PC-3 (cell line): ENCODE data around the gene KCNH5. TPM values are rescaled to one million over a fixed set of nuclear protein-coding genes. Genes with fewer than 3 reads are reported as not detected.

Experiments
- ATAC-seq: fragments of 200-7000 bp; cut with Tn5 transposase; 2 replicates; pipeline ENCODE4 v1.9.1; 2020; ENCODE audit warnings: mild to moderate bottlenecking, moderate library complexity
- BruUV-seq: library from RNA; stranded (reverse); fragments of 400-500 nt; replicated peaks from 2 replicates; lab custom pipeline; 2021; lab: Mats Ljungman, UMichigan
- CTCF ChIA-PET: fragments of 300-600 bp; sonication (Branson Sonifier 250); formaldehyde crosslinking; loops from one replicate; lab custom pipeline; 2022; ENCODE audit warnings: antibody characterized with exemption; lab: Charles Lee
- POLR2A ChIA-PET: fragments of 300-600 bp; sonication (Branson Sonifier 250); formaldehyde crosslinking; loops from one replicate; lab custom pipeline; 2022; ENCODE audit warnings: antibody characterized with exemption; ENCODE audit not compliant: unreplicated experiment; lab: Charles Lee
- DNase-seq: peaks from one replicate; pipeline ENCODE4 v3.0.0-alpha.2; 2015
- H2AFZ ChIP-seq: fragments of 300-600 bp; sonication (generic); 2 replicates; pipeline ENCODE4 v1.6.0; 2016; ENCODE audit warnings: antibody characterized with exemption, low read length
- H3F3A ChIP-seq: fragments of 300-600 bp; sonication (generic); one replicate; pipeline ENCODE4 v1.6.0; 2017; ENCODE audit warnings: antibody characterized with exemption, low read length, control low read depth, mild to moderate bottlenecking; ENCODE audit not compliant: unreplicated experiment
- H3K27ac ChIP-seq: fragments of 300-600 bp; sonication (generic); 2 replicates; pipeline ENCODE4 v1.5.1; 2016; ENCODE audit warnings: mild to moderate bottlenecking, low read length
- H3K27me3 ChIP-seq: fragments of 300-600 bp; sonication (generic); 2 replicates; pipeline ENCODE4 v1.6.1; 2016; ENCODE audit warnings: low read length, mixed read lengths
- H3K36me3 ChIP-seq: fragments of 300-600 bp; sonication (generic); 2 replicates; pipeline ENCODE4 v1.6.1; 2016; ENCODE audit warnings: low read depth, mixed run types, low read length, mixed read lengths
- H3K4me1 ChIP-seq: fragments of 300-600 bp; sonication (generic); 2 replicates; pipeline ENCODE4 v1.5.1; 2016; ENCODE audit warnings: low read length; ENCODE audit not compliant: insufficient read depth
- H3K4me2 ChIP-seq: fragments of 300-600 bp; sonication (generic); 2 replicates; pipeline ENCODE4 v1.6.0; 2016; ENCODE audit warnings: low read length
- H3K4me3 ChIP-seq: fragments of 300-600 bp; sonication (generic); 2 replicates; pipeline ENCODE4 v1.5.1; 2016; ENCODE audit warnings: mild to moderate bottlenecking, low read length, mixed read lengths
- H3K79me2 ChIP-seq: fragments of 300-600 bp; sonication (generic); 2 replicates; pipeline ENCODE4 v1.6.1; 2017; ENCODE audit warnings: low read length, mixed read lengths
- H3K9ac ChIP-seq: fragments of 300-600 bp; sonication (generic); 2 replicates; pipeline ENCODE4 v1.6.0; 2016; ENCODE audit warnings: mild to moderate bottlenecking, low read length
- H3K9me2 ChIP-seq: fragments of 300-600 bp; sonication (generic); replicated peaks from 2 replicates; pipeline ENCODE4 v1.6.1; 2016; ENCODE audit warnings: mixed run types, low read length, mixed read lengths
- H3K9me3 ChIP-seq: fragments of 300-600 bp; sonication (generic); 2 replicates; pipeline ENCODE4 v1.6.1; 2016; ENCODE audit warnings: low read length, mixed read lengths
- H4K20me1 ChIP-seq: fragments of 300-600 bp; sonication (generic); 2 replicates; pipeline ENCODE4 v1.6.1; 2016; ENCODE audit warnings: low read length, mixed read lengths
- EZH2 ChIP-seq: fragments of 300-600 bp; sonication (generic); IDR thresholded peaks from one replicate; pipeline ENCODE4 v1.6.1; 2017; ENCODE audit warnings: antibody characterized with exemption, mild to moderate bottlenecking, low read length; ENCODE audit not compliant: unreplicated experiment
- EZH2phosphoT487 ChIP-seq: fragments of 300-600 bp; sonication (generic); IDR thresholded peaks from 2 replicates; pipeline ENCODE4 v1.6.1; 2018; ENCODE audit warnings: mild to moderate bottlenecking, antibody characterized with exemption, low read length, borderline replicate concordance
- intact Hi-C: fragments of 100-400 bp; cut with micrococcal nuclease; formaldehyde crosslinking; loops from 2 replicates; pipeline ENCODE4 v1.9.0; 2023
- total RNA-seq: library from RNA; depleted of rRNA; stranded (reverse); fragments of >200 nt; gene quantifications from 2 replicates; pipeline ENCODE4 v1.2.3, GENCODE V29; 2014
- TF ChIP-seq, protein P1 (sequence below): fragments of 300-600 bp; sonication (generic); conservative IDR thresholded peaks from 2 replicates; pipeline ENCODE4 v1.5.1; 2017; ENCODE audit warnings: antibody characterized with exemption, low read depth, mild to moderate bottlenecking, low read length

Gene KCNH5
- total RNA-seq, 1 experiment from 2014 or later: not detected

DNA sequence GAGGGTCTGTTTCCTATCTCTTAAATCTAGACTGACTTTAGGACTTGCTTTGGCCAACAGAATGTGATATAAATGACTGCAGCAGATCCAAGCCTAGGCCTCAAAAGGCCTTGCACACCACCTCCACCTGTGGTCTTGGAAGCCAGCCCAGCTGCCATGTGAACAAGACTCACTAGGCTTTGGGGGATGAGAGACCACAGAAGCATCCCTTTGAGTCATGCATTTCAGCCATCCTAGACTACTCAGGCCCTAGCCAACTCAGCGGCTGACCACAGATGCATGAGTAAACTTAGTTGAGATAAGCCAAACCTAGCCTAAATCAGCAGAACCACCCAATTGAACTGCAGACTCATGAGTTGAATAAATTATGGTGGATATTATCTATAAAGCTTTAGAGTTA is 87.7 kb downstream of the KCNH5 start:
- Histone ChIP-seq H3F3A (no peaks in the 10 kb centered on the region), H3K36me3 (no peaks in the 10 kb centered on the region), H3K9me2 (0 out of 2 replicates have a peak, but pooled peaks cover 3% of the 10 kb centered on the region), H3K4me1 (peaks cover 9% of the 10 kb centered on the region), H3K4me3 (no peak overlapping the region), H3K27ac (no peak overlapping the region), H3K4me2 (no peak overlapping the region), H3K9me3 (no peaks in the 10 kb centered on the region), H3K9ac (no peak overlapping the region), H4K20me1 (no peaks in the 10 kb centered on the region), H3K27me3 (no peaks in the 10 kb centered on the region), H3K79me2 (no peaks in the 10 kb centered on the region), H2AFZ (no peak overlapping the region)
- CTCF ChIA-PET: no interaction called here
- DNase-seq (peak; percentile 89), ATAC-seq (peak; percentile 45)
- TF ChIP-seq EZH2 (no peak), EZH2phosphoT487 (no peak)
- TF ChIP-seq, protein P1, sequence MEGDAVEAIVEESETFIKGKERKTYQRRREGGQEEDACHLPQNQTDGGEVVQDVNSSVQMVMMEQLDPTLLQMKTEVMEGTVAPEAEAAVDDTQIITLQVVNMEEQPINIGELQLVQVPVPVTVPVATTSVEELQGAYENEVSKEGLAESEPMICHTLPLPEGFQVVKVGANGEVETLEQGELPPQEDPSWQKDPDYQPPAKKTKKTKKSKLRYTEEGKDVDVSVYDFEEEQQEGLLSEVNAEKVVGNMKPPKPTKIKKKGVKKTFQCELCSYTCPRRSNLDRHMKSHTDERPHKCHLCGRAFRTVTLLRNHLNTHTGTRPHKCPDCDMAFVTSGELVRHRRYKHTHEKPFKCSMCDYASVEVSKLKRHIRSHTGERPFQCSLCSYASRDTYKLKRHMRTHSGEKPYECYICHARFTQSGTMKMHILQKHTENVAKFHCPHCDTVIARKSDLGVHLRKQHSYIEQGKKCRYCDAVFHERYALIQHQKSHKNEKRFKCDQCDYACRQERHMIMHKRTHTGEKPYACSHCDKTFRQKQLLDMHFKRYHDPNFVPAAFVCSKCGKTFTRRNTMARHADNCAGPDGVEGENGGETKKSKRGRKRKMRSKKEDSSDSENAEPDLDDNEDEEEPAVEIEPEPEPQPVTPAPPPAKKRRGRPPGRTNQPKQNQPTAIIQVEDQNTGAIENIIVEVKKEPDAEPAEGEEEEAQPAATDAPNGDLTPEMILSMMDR: no peak
- intact Hi-C loops: no loop called here
- no TSS peak for BruUV-seq
- POLR2A ChIA-PET: no interaction called here

DNA sequence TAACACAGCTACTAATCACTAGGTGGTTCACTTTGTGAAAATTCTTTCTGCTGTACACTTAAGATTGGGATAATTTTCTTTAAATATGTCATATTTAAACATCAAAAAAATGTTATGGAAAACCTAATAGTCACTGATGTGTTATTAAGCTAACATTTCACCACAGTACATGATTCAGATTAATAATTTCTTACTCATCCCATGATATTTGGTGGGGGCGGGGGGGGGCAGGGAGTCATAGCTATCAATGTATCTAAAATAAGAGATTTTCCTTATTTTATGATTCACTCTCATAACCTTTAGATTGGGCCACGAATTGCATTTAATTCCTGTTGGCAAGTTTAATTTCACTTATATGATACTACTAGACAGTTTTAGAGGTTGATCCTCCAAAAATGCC is 88.8 kb downstream of the KCNH5 start:
- peak; percentile 20 for DNase-seq
- ATAC-seq: no peak
- intact Hi-C loops: no loop called here
- Histone ChIP-seq H2AFZ (no peak overlapping the region), H3K9me3 (no peaks in the 10 kb centered on the region), H3K4me1 (peaks cover 9% of the 10 kb centered on the region), H3K36me3 (no peaks in the 10 kb centered on the region), H3K79me2 (no peaks in the 10 kb centered on the region), H3K9me2 (0 out of 2 replicates have a peak, but pooled peaks cover 3% of the 10 kb centered on the region), H4K20me1 (no peaks in the 10 kb centered on the region), H3F3A (no peaks in the 10 kb centered on the region), H3K4me3 (no peak overlapping the region), H3K9ac (no peak overlapping the region), H3K27ac (peak overlapping the region; percentile 28; the same call in 1 of the 2 replicates), H3K27me3 (no peaks in the 10 kb centered on the region), H3K4me2 (no peak overlapping the region)
- ChIA-PET POLR2A (no interaction called here), CTCF (no interaction called here)
- BruUV-seq: no TSS peak
- TF ChIP-seq, protein P1: no peak
- TF ChIP-seq EZH2phosphoT487 (no peak), EZH2 (no peak)

DNA sequence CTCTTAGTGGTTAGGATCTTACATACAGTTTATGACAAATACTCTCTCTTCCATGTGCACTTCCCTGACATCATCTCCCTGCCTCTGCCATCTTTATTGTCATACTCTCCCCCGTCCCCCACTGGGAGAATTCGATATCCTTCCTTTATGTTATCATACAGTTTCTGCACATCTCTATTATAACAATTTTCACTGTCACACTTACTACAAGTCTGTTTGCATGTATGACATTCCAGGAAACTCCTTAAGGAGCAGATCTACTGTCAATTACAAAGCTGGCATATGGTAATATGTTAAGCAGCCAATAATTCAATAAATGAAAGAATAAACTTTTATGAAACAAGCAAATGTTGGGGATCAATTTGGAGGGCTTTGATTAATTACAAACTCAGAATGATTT is 91.1 kb downstream of the KCNH5 start:
- POLR2A ChIA-PET: no interaction called here
- BruUV-seq: no TSS peak
- DNase-seq (no peak), ATAC-seq (no peak)
- Histone ChIP-seq H3K9ac (no peak overlapping the region), H3K4me1 (peaks cover 9% of the 10 kb centered on the region), H2AFZ (no peak overlapping the region), H3K79me2 (no peaks in the 10 kb centered on the region), H3K9me3 (no peaks in the 10 kb centered on the region), H3K27ac (no peak overlapping the region), H3K4me2 (no peak overlapping the region), H3K27me3 (peaks cover 8% of the 10 kb centered on the region; the same call in 1 of the 2 replicates), H3F3A (no peaks in the 10 kb centered on the region), H3K4me3 (no peak overlapping the region), H3K9me2 (0 out of 2 replicates have a peak, but pooled peaks cover 3% of the 10 kb centered on the region), H4K20me1 (no peaks in the 10 kb centered on the region), H3K36me3 (no peaks in the 10 kb centered on the region)
- intact Hi-C loops: no loop called here
- TF ChIP-seq, protein P1: no peak
- no peak for TF ChIP-seq EZH2
- TF ChIP-seq EZH2phosphoT487: no peak
- CTCF ChIA-PET: no interaction called here
